Body of pancreas (tissue), 4 donors: ENCODE results near the gene FKBP1A. TPM values are rescaled to one million over a fixed set of nuclear protein-coding genes. Genes with fewer than 3 reads are reported as not detected.
A peak's percentile ranks its signal among the peaks of the same experiment; 100 is the strongest.
"Not testable (repeated sequence)": the region's sequence is repeated elsewhere in the genome, so short reads cannot be mapped to it uniquely, and the experiment has no call there.

ENCODE experiments used
- ATAC-seq: fragments of 150-250 bp; one replicate; pipeline ENCODE4 v1.9.1; 2016
- DNase-seq, 4 donors: peaks; one replicate each; pipeline ENCODE4 v3.0.0-alpha.2; 2019
- H3K27ac ChIP-seq, 4 donors: fragments of 200-600 bp; sonication (generic); 1 replicate in 3 of 4; 2 replicates in 1 of 4; pipeline versions ENCODE4 v1.5.1 to v1.6.1; 2016 to 2019; ENCODE audit warnings: mild to moderate bottlenecking in 1 of 4, mixed read lengths in 1 of 4, moderate library complexity in 1 of 4
- H3K27me3 ChIP-seq, 2 donors: fragments of 200-600 bp; sonication (generic); one replicate each; pipeline ENCODE4 v1.6.0; 2016; ENCODE audit warnings: mild to moderate bottlenecking in 1 of 2
- H3K36me3 ChIP-seq, 2 donors: fragments of 200-600 bp; sonication (generic); replicated peaks in 1 of 2; 2 replicates each; pipeline ENCODE4 v1.5.1; 2016; ENCODE audit warnings: low read depth in 2 of 2; ENCODE audit not compliant: insufficient read depth in 1 of 2
- H3K4me1 ChIP-seq: fragments of 200-600 bp; sonication (generic); one replicate; pipeline ENCODE4 v1.6.0; 2016
- H3K4me3 ChIP-seq, 2 donors: fragments of 200-600 bp; sonication (generic); 1 replicate in 1 of 2; 2 replicates in 1 of 2; pipeline ENCODE4 v1.5.1; 2016 to 2019
- H3K9me3 ChIP-seq, 3 donors: fragments of 200-600 bp; sonication (generic); 1 replicate in 2 of 3; 2 replicates in 1 of 3; pipeline ENCODE4 v1.5.1; 2016
- CTCF ChIP-seq, 7 experiments: fragments of 450-650 bp in 4 of 7; fragments of 200-600 bp in 3 of 7; sonication (generic) in 3 of 7; IDR thresholded peaks; one replicate each; pipeline ENCODE4 v1.5.1; 2016 to 2019; ENCODE audit warnings: antibody characterized with exemption in 7 of 7
- POLR2A ChIP-seq, 3 donors: fragments of 450-650 bp; IDR thresholded peaks; one replicate each; pipeline ENCODE4 v1.6.1; 2016; ENCODE audit warnings: antibody characterized with exemption in 3 of 3, mild to moderate bottlenecking in 2 of 3
- WGBS, 2 donors: methylation state at CpG; one replicate each; pipeline ENCODE4 v1.1.5; 2017; 5-methylcytosine and 5-hydroxymethylcytosine counted together
- intact Hi-C: fragments of 100-400 bp; cut with DNase I; formaldehyde crosslinking; loops from one replicate; pipeline ENCODE4 v1.15.1; 2023
- total RNA-seq, 2 donors: library from RNA; depleted of rRNA; stranded (reverse); fragments of >200 nt; gene quantifications; one replicate each; pipeline ENCODE4 v1.1.0, GENCODE V29; 2016

FKBP1A gene
- total RNA-seq, 2 donors from 2014 or later = 47.5 to 57.7 TPM

- intact Hi-C loops = no loop called here
- H3K27me3 ChIP-seq = no peaks in the 10 kb centered on the region
- H3K4me3 ChIP-seq = no peak overlapping the region
- H3K9me3 ChIP-seq = no peaks in the 10 kb centered on the region
- TF ChIP-seq POLR2A (IDR thresholded peaks at IDR 0.05) (no peak), CTCF (IDR thresholded peaks at IDR 0.05) (no peak)
- ATAC-seq (no peak), DNase-seq (no peak)
- no peak overlapping the region for H3K27ac ChIP-seq
- H3K4me1 ChIP-seq = no peaks in the 10 kb centered on the region
- H3K36me3 ChIP-seq = no peaks in the 10 kb centered on the region
- WGBS, 2 donors = 85% methylated on average over 3 of the region's 3 CpGs
Measured at GRCh38 chr20:1401451-1401907, 8.6 kb upstream of the FKBP1A start.

- not testable (repeated sequence) for H3K36me3 ChIP-seq, H3K9me3 ChIP-seq, DNase-seq, H3K27ac ChIP-seq, H3K4me3 ChIP-seq, ATAC-seq, H3K27me3 ChIP-seq, H3K4me1 ChIP-seq
- intact Hi-C loops = loop anchor here (10.0 kb wide), 1 partner anchor 65 kb away; the partner anchor contains the start of gene NSFL1C
- 36 to 54% methylated on average over 8 of the region's 8 CpGs for WGBS, 2 donors
Measured at GRCh38 chr20:1399678-1400366, 7.0 kb upstream of the FKBP1A start.

- intact Hi-C loops = loop anchor here (10.0 kb wide), 1 partner anchor 67 kb away; the partner anchor contains the start of gene NSFL1C
- ATAC-seq, H3K9me3 ChIP-seq, H3K4me3 ChIP-seq, H3K27me3 ChIP-seq, H3K4me1 ChIP-seq, H3K27ac ChIP-seq, H3K36me3 ChIP-seq: not testable (repeated sequence)
- peak in 1 of 4 donors; percentile 14 for DNase-seq
- WGBS, 2 donors = 24 to 29% methylated on average over 7 of the region's 7 CpGs
Measured at GRCh38 chr20:1398185-1398584, 5.3 kb upstream of the FKBP1A start.

GRCh38 chr20:1397710-1398109 lies 4.9 kb upstream of the FKBP1A start:
- WGBS, 2 donors = 63 to 72% methylated on average over 4 of the region's 4 CpGs
- H3K9me3 ChIP-seq = no peaks in the 10 kb centered on the region
- no peaks in the 10 kb centered on the region for H3K36me3 ChIP-seq
- intact Hi-C loops = loop anchor here (10.0 kb wide), 1 partner anchor 67 kb away; the partner anchor contains the start of gene NSFL1C
- H3K4me1 ChIP-seq = peaks cover 6% of the 10 kb centered on the region
- no peak for ATAC-seq
- TF ChIP-seq CTCF (IDR thresholded peaks at IDR 0.05) (peak in 4 of 7 experiments; percentile 20 to 40 (median 22)), POLR2A (IDR thresholded peaks at IDR 0.05) (no peak)
- DNase-seq = no peak
- H3K27me3 ChIP-seq = no peaks in the 10 kb centered on the region
- H3K4me3 ChIP-seq = no peak overlapping the region
- no peak overlapping the region for H3K27ac ChIP-seq

GRCh38 chr20:1396702-1397101 lies 3.8 kb upstream of the FKBP1A start:
- Histone ChIP-seq H3K9me3 (no peaks in the 10 kb centered on the region), H3K27ac (no peak overlapping the region), H3K4me3 (no peak overlapping the region), H3K36me3 (no peaks in the 10 kb centered on the region), H3K4me1 (peaks cover 12% of the 10 kb centered on the region), H3K27me3 (no peaks in the 10 kb centered on the region)
- ATAC-seq (no peak), DNase-seq (no peak)
- intact Hi-C loops = loop anchor here (10.0 kb wide), 1 partner anchor 68 kb away; the partner anchor contains the start of gene NSFL1C
- 67 to 72% methylated on average over 4 of the region's 4 CpGs for WGBS, 2 donors
- TF ChIP-seq POLR2A (IDR thresholded peaks at IDR 0.05) (no peak), CTCF (IDR thresholded peaks at IDR 0.05) (no peak)
